Neural crest cell (in vitro differentiated cells): ENCODE data around the gene TBC1D5. TPM values are rescaled to one million over a fixed set of nuclear protein-coding genes. Genes with fewer than 3 reads are reported as not detected.

Source experiments
- DNase-seq: peaks from one replicate; pipeline ENCODE4 v3.0.0; 2021; ENCODE audit warnings: low read depth, mixed read lengths, low spot score
- H3K27ac Mint-ChIP-seq: one replicate; pipeline ENCODE4 v1.8.0; 2021; ENCODE audit warnings: mild to moderate bottlenecking, mixed read lengths; ENCODE audit not compliant: unreplicated experiment
- H3K27me3 Mint-ChIP-seq: 2 replicates; pipeline ENCODE4 v1.8.0; 2021; ENCODE audit warnings: low read depth, mild to moderate bottlenecking, mixed read lengths
- H3K36me3 Mint-ChIP-seq: 2 replicates; pipeline ENCODE4 v1.8.0; 2021; ENCODE audit warnings: low read depth, mild to moderate bottlenecking, mixed read lengths
- H3K4me1 Mint-ChIP-seq: 2 replicates; pipeline ENCODE4 v1.8.0; 2021; ENCODE audit warnings: mixed read lengths
- H3K4me3 Mint-ChIP-seq: one replicate; pipeline ENCODE4 v1.8.0; 2021; ENCODE audit warnings: mild to moderate bottlenecking, mixed read lengths
- H3K9me3 Mint-ChIP-seq: 2 replicates; pipeline ENCODE4 v1.8.0; 2021; ENCODE audit warnings: mixed read lengths
- total RNA-seq: library from RNA; stranded (reverse); gene quantifications from 2 replicates; pipeline ENCODE4 v1.2.1, GENCODE V29; 2021
- TF ChIP-seq, protein P1 (sequence below): fragments of 200-600 bp; sonication (generic); conservative IDR thresholded peaks from 2 replicates; pipeline ENCODE4 v1.5.0; 2021; ENCODE audit warnings: antibody characterized with exemption, mild to moderate bottlenecking

TBC1D5 gene
- total RNA-seq, 1 donor from 2014 or later, result 51.2 TPM

DNA sequence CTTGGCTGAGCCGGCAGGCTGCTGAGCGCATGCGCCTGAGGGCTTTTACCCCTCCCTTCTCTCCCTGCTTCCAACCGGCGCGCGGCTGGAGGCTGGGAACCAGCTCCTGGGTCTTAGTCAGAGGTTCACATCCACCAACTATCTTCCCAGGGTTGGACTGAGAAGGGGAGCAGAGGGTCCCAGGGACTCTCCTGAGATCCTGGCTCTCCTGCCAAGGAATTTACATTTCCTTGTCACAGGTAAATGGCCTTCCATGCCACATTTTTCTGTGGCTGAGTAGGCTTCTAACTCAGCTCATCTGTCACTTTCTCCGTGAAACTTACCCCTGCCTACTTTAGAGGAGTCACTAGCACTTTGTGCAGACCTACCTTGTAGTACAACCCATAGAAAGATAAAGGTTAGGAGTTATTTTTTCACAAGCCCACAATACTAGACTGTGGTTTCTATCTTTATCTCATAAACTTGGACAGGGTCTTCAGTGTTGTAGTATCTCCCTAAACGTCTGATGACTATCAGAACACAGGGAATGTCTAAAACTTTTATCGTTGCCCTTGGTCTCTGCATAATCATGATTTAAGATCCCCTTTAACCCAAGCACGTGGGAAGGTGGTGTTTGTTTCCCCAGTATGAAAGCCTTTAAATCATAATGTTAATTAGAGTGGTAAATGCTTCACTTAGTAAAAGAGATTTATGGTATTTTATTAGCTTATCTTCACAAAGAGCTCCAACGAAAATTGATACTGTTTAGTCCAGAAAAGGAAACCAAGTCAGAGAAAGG lies 638 bp upstream of the TBC1D5 start:
- H3K4me3 Mint-ChIP-seq, result peak overlapping the region; percentile 98
- no peaks in the 10 kb centered on the region for H3K9me3 Mint-ChIP-seq
- H3K27ac Mint-ChIP-seq, result peak overlapping the region; percentile 89
- H3K36me3 Mint-ChIP-seq, result no peaks in the 10 kb centered on the region
- H3K27me3 Mint-ChIP-seq, result no peaks in the 10 kb centered on the region
- TF ChIP-seq, protein P1, sequence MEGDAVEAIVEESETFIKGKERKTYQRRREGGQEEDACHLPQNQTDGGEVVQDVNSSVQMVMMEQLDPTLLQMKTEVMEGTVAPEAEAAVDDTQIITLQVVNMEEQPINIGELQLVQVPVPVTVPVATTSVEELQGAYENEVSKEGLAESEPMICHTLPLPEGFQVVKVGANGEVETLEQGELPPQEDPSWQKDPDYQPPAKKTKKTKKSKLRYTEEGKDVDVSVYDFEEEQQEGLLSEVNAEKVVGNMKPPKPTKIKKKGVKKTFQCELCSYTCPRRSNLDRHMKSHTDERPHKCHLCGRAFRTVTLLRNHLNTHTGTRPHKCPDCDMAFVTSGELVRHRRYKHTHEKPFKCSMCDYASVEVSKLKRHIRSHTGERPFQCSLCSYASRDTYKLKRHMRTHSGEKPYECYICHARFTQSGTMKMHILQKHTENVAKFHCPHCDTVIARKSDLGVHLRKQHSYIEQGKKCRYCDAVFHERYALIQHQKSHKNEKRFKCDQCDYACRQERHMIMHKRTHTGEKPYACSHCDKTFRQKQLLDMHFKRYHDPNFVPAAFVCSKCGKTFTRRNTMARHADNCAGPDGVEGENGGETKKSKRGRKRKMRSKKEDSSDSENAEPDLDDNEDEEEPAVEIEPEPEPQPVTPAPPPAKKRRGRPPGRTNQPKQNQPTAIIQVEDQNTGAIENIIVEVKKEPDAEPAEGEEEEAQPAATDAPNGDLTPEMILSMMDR, result no peak
- peaks cover 53% of the 10 kb centered on the region for H3K4me1 Mint-ChIP-seq
- DNase-seq, result no peak

DNA sequence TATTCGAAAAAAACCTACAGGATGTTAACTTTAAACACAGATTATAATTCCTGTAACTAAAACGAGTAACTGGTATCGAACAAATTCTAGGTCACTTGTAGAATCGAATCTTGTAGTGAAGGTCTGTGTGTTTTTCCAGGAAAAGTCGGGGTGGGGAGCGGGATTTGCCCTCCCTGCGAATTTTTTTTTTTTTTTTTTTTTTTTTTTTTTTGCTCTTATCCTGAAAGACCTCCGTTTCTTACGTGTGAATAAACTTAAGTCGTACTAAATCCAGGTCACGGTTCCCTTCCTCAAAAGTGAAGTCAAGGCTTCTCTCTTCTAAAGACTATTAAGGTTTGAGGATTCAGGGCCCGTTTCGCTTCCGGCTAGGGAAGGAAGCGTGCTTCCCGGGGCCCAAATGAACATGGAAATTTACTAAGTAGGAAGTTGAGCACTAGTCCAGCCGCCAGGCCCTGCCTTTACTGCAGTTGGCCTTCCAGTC lies 770 bp downstream of the TBC1D5 start:
- H3K4me3 Mint-ChIP-seq, result peak overlapping the region; percentile 98
- no peak for DNase-seq
- H3K9me3 Mint-ChIP-seq, result no peaks in the 10 kb centered on the region
- no peaks in the 10 kb centered on the region for H3K36me3 Mint-ChIP-seq
- TF ChIP-seq, protein P1, result no peak
- H3K4me1 Mint-ChIP-seq, result peaks cover 51% of the 10 kb centered on the region
- peak overlapping the region; percentile 99 for H3K27ac Mint-ChIP-seq
- no peaks in the 10 kb centered on the region for H3K27me3 Mint-ChIP-seq

DNA sequence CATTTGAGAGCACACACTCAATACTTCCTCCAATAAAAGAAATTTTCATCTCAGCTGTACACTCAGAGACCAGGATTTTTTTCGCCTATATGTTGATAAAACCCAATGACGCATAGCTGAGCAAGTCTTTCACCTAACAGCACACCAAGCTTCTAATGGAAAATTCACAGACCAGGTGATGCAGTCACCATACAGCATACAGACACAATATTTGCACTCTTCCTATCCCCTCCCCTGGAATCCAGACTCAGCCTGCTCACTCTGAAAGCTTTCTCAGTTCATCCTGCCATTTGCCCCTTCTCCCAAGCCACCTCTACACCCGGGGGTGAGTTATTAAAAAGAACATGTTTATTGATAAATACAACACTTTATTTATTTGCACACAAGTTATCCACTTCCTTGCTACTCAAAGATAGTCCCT lies 1.7 kb downstream of the TBC1D5 start:
- TF ChIP-seq, protein P1, result no peak
- H3K36me3 Mint-ChIP-seq, result no peaks in the 10 kb centered on the region
- H3K4me3 Mint-ChIP-seq, result peak overlapping the region; percentile 98
- H3K27me3 Mint-ChIP-seq, result no peaks in the 10 kb centered on the region
- H3K4me1 Mint-ChIP-seq, result peaks cover 51% of the 10 kb centered on the region
- H3K9me3 Mint-ChIP-seq, result no peaks in the 10 kb centered on the region
- peak overlapping the region; percentile 91 for H3K27ac Mint-ChIP-seq
- no peak for DNase-seq

DNA sequence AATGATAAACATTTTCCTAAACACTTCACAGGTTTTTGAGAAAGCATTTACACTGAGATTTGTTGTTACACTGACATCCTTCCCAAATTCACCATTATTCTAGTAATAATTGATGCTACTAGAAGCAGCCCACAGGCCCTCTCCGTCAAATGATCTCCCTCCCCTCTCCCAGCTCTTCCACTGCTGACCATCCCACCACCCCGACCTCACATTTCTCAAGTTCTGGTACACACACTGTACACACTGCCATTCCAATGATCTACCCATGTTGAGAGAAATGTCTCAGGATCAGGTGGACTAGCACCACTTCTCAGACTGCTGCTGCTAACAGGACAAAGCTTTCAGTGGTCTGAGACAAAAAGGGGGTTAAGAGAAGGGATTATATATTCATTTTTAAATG lies 3.5 kb downstream of the TBC1D5 start:
- peaks cover 49% of the 10 kb centered on the region for H3K4me1 Mint-ChIP-seq
- H3K36me3 Mint-ChIP-seq, result peaks cover 7% of the 10 kb centered on the region
- peaks cover 3% of the 10 kb centered on the region for H3K9me3 Mint-ChIP-seq
- H3K4me3 Mint-ChIP-seq, result peak overlapping the region; percentile 78
- no peak for DNase-seq
- TF ChIP-seq, protein P1, result no peak
- no peaks in the 10 kb centered on the region for H3K27me3 Mint-ChIP-seq
- H3K27ac Mint-ChIP-seq, result peak overlapping the region; percentile 83

DNA sequence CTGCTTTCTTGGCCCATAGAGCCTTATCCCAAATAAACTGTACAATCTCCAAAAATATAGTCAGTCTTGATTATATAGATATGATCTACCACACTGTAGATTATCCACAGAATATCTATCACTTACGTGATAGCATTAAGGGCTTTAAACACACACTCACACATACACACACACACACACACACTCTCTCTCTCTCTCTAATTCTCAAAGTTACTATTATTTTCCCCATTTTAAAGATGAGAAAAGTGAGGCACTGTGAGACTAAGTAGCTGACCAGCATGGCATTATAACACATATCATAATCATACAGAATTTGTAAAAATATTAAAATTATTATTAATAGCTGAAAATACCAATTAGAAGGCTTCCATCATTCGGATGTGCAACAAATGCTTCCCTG lies 4.2 kb downstream of the TBC1D5 start:
- H3K27me3 Mint-ChIP-seq, result no peaks in the 10 kb centered on the region
- peaks cover 43% of the 10 kb centered on the region for H3K4me1 Mint-ChIP-seq
- no peak overlapping the region for H3K4me3 Mint-ChIP-seq
- peaks cover 3% of the 10 kb centered on the region for H3K9me3 Mint-ChIP-seq
- no peak overlapping the region for H3K27ac Mint-ChIP-seq
- H3K36me3 Mint-ChIP-seq, result peaks cover 8% of the 10 kb centered on the region
- no peak for DNase-seq
- TF ChIP-seq, protein P1, result no peak
